HG03575 (cell line): Measurements from ENCODE around the gene ZNF493.

ENCODE experiments used
- ATAC-seq: cut with Tn5 transposase; IDR thresholded peaks from one replicate; pipeline ENCODE4 v1.9.1; 2021; ENCODE audit not compliant: unreplicated experiment, insufficient number of reproducible peaks, low FRiP score; ENCODE audit errors: extremely low read depth

Gene ZNF493

GRCh38 chr19:21396893-21397572 is at the start of gene ZNF493:
Gene ZNF493 (plus strand): TSS chr19:21397133. CDS start chr19:21397238, 105 bp downstream.
- ATAC-seq, result peak; percentile 100

DNA sequence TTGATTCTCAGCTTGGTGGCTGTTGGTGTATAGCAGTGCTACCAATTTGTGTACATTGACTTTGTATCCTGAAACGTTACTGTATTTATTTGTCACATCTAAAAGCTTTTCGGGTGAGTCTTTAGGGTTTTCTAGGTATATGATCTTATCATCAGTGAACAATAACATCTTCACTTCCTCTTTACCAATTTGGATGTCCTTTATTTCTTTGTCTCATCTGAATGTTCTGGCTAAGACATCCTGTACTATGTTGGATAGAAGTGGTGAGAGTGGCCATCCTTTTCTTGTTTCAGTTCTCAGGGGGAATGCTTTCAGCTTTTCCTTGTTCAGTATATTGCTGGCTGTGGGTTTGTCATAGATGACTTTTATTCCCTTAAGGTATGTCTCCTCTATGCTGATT is 44.1 kb upstream of the ZNF493 start:
- no peak for ATAC-seq

DNA sequence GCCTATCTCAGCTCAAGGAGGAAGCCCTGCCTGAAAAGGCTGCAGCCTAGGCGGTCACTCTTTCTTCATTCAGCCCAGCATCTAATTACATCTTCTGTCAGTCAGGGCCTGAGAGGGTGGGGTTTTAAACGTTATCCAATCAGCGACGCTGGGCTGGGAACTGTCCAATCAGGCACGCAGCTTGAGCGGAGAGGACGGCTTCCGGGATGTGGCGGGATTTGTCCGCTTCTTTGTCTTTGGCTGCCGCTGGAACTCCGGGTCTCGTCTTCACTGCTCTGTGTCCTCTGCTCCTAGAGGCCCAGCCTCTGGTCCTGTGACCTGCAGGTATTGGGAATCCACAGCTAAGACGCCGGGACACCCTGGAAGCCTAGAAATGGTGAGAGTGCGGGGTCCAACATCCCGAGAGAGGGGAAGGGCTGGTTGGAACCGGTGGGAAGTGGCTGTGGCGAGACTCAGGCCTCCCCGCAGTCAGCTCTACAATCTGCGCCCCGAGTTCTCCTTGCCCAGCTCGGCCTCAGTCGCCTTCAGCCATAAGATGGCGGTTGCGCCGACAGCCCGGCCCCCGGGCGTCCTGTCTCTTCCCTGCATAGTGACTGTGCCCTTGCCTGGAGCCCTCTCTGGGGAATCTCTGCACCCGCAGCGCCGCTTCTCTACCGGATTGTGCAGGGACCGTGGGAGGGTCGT is 38.0 kb upstream of the ZNF493 start, which contains the start of gene ZNF738:
Gene ZNF738 (plus strand): TSS at position 233 of the 684 bp plus-strand sequence. CDS start 141 bp downstream, at position 374.
- ATAC-seq, result peak; percentile 93

GRCh38 chr19:21362291-21362690 is 34.6 kb upstream of the ZNF493 start:
- no peak for ATAC-seq

DNA sequence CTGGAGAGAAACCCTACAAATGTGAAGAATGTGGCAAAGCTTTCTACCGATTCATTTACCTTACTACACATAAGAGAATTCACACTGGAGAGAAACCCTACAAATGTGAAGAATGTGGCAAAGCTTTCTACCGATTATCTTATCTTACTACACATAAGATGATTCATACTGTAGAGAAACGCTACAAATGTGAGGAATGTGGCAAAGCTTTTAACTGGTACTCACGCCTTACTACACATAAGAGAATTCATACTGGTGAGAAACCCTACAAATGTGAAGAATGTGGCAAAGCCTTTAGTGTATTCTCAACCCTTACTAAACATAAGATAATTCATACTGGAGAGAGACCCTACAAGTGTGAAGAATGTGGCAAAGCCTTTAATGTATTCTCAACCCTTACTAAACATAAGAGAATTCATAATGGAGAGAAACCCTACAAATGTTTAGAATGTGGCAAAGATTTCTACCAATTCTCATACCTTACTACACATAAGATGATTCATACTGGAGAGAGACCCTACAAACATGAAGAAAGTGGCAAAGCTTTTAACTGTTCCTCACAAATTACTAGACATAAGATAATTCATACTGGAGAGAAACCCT is 12.9 kb upstream of the ZNF493 start:
- ATAC-seq, result no peak

DNA sequence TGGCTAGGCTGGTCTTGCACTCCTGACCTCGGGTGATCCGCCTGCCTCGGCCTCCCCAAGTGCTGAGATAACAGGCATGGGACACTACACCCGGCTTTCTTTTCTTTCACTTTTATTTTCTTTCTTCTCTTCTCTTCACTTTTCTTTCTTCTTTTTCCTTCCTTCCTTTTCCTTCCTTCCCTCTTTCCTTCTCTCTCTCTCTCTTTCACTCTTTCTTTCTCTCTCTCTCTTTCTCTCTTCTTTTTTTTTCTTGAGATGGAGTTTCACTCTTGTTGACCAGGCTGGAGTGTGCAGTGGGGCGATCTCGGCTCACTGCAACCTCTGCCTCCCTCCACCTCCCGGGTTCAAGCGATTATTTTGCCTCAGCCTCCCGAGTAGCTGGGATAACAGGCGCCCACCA is 812 bp upstream of the ZNF493 start:
- ATAC-seq, result no peak

GRCh38 chr19:21398851-21399250 is 1.9 kb downstream of the ZNF493 start:
- no peak for ATAC-seq

DNA sequence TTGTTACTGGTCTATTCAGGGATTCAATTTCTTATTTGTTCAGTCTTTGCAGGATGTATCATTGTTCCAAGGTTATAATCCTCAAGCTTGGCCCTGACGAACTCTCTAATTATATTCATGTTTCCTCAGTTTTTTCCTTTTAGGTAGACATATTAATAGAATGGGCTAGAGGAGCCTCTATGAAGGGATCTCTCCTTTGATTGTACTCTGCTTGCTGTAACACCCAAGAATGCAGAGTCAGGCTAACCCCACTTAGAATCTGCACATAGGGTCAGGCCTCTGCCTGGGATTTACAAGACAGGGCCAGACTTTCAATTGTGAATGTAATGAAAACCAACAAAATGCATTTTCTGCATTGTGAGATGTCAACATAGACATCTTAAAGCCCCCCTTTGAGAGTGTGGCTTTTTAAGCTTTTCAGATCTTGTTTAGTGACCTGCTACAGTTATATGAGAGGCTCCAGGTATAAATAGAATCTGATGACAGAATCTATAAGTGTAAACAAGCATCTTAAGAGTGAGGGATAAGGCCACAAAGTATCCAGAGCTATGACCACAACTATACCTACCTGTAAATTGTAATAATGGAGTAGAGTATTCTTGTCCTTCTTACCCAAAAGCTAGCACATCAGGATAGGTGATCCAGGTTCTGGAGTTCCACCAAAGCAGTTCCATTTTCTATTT is 5.5 kb downstream of the ZNF493 start:
- no peak for ATAC-seq

DNA sequence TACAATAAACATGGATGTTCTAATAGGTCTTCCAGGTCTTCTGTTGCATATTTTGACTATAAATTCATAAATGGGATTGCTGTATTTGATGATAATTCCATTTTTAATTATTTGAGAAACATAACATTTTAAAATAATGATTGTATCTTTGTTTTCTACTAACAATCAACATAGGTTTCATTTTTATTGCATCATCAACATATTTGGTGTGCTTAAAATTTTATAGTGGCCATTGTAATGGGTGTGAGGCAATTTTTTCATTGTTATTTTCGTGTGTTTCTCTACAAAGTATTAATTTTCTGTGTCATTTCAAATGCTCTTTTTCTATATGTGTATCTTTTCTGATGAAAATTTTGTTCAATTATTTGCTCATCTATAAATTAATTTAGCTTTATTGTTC is 13.2 kb downstream of the ZNF493 start:
- ATAC-seq, result no peak

DNA sequence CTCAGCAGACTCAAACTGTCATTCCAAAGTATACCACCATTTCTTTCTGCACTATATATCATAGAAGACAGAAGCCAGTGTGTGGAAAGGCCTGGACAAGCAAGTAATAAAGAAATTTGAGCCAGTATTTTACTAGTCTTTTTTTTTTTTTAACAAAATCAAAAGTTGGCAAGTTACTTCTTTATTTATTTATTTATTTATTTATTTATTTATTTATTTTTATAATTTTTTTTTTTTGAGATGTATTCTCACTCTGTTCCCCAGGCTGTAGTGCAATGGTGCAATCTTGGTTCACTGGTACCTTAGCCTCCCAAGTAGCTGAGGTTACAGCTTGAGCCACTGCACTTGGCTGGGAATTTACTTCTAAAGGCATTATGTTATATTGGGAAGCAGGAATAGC is 25.3 kb downstream of the ZNF493 start:
- no peak for ATAC-seq

DNA sequence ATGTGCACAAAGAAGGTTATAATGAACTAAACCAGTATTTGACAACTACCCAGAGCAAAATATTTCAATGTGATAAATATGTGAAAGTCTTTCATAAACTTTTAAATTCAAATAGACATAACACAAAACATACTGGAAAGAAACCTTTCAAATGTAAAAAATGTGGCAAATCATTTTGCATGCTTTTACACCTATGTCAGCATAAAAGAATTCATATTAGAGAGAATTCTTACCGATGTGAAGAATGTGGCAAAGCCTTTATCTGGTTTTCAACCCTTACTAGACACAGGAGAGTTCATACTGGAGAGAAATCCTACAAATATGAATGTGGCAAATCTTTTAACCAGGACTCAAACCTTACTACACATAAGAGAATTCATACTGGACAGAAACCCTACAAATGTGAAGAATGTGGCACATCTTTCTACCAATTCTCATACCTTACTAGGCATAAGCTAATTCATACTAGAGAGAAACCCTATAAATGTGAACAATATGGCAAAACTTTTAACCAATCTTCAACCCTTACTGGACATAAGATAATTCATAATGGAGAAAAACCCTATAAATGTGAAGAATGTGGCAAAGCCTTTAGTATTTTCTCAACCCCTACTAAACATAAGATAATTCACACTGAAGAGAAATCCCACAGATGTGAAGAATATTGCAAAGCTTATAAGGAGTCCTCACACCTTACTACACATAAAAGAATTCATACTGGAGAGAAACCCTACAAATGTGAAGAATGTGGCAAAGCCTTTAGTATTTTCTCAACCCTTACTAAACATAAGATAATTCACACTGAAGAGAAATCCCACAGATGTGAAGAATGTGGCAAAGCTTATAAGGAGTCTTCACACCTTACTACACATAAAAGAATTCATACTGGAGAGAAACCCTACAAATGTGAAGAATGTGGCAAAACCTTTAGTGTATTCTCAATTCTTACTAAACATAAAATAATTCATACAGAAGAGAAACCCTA is 26.4 kb downstream of the ZNF493 start:
- no peak for ATAC-seq

- no peak for ATAC-seq
Observed at GRCh38 chr19:21430675-21431074, 33.7 kb downstream of the ZNF493 start.

DNA sequence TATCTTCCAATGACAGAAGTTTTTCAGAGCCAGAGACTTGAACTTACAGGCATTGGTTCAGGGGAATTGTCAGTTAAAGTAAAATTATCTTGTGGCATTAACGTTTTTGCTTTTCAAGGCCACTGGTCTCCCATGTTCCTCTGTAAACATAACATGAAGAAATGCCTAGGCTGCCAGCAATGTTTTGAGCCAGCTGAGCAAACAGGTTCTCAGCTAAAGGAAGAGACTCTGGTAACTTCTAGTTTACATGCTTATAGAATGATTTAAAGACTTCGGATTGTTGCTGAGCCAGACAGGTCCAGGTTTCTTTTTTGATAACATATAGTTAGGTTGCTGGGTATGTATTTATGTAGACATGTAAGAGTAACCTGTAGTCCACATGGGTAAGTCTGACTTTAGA is 35.7 kb downstream of the ZNF493 start:
- no peak for ATAC-seq

DNA sequence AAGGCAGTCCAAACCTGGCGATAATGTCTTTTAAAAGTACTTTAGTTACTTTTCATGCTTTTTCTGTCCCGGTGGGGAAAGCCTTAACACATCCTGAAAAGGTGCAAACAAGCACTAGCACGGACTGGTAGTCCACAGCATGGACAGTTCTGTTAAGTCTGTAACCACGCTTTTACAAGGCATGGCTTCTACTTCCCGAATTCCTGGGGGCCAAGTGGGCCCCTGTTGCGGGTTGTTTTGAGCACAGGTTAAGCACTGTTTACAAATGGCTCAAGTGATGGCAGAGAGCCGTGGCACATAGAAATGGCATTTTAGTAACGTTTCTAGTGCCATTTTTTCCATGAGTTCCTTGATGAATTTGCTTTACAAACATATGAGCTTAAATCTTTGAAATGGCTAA is 37.6 kb downstream of the ZNF493 start:
- ATAC-seq, result no peak

DNA sequence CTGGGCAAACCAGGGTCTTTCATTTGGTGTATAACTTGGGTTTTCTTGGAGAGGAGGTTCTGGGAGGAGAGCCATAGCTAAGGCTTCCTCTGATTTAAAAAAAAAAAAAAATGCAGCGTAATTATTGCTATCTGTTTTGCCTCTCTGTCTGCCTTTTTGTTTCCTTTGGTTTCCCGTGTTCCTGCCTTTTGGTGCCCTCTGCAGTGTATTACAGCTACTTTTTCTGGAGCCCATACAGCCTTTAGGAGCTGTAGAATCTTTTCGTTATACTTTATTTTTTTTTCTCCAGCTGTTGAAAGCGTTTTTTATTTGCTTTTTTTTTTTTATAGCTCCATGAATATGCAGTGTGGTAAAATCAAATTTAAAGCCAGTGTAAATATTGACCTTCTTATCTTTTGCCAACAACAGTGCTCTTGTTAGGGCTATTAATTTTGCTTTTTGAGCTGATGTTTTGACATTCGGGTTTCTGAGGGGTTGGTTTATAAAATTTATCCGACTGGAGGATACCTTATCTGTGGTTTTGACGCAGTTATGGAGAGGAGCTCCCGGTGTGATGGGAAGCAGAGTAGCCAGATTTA is 38.1 kb downstream of the ZNF493 start:
- no peak for ATAC-seq

DNA sequence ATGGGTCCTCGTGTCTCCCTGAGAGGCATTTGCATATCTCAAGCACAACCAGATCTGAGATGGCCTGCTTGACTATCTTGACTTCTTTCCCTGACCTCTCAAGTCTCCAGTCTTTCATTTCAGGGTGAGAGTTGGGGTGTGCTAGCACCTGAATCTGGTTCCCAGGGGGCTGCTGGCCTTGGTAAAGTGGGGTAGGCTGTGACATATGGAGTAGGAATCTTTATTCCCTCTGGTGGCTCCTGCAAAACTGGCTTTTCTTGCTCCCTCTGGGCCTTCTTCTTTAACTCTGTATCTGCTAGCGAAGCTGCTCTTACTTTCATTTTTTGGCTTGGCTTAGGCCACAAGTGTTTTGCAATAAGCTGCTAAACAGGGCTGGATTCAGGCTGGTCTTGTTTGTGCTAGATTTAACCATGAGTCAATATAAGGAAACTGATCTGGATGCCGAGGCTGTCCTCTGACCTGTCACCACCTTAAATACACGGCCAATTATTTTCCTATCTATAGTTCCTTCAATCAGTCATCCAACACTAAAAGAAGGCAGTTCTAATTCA is 42.3 kb downstream of the ZNF493 start:
- ATAC-seq, result no peak

GRCh38 chr19:21440321-21440720 is 43.4 kb downstream of the ZNF493 start:
- ATAC-seq, result no peak

- ATAC-seq, result no peak
Observed at GRCh38 chr19:21451187-21451586, 54.3 kb downstream of the ZNF493 start.
